ENCODE data around the gene PLAGL1.

The PLAGL1 gene

DNA sequence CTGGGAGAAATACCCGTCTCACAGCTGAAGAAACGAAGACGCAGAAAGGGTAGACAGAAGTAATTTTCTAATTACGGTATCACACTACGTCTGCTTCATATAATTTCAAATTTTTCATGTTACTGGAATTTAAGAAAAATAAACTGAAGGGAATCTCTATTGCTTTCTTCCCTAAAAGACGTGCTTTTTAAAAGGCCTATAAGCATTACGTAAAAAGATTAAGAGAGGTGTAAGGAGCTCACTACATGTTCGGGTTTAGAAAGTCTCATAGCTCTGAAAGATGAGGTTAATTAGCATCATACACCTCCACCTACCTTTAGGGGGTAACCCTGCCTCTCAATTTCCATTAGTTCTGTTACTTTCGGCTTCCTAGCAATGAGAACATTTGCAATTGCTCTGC lies 787 bp upstream of the PLAGL1 start:
- no peak for DNase-seq (ENCODE audit: low read depth in 2 of 2)

DNA sequence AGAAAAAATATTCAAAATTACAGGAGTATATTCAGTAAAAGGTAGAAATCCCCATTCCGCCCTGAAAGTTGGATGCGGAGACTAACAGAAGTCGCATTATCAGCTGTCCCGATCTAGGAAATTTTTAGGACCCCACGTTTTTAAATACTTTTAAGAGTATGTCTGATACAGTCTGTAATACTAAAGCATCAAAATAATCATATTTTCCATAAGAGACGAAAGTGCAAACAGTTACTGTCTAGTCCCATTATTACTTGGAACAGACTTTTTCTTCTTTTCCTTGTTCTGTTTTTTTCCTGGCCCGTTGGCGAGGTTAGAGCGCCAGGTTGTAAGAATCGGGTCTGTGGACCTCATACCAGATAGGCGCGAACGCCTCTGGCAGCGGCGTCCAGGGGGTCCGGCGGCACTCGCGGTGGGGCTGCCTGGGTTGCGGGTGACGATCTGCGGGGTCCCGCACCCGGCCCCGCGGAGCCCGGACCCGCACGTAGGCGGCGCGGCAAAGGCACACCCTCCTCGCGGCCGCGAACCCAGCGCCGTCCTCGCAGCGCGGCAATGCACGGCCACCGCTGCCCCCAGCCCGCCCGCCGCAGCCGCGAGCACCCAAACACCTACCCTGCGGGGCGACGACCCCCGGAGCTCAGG lies 460 bp downstream of the PLAGL1 start:
- no peak for DNase-seq (ENCODE audit: low read depth in 2 of 2)

DNA sequence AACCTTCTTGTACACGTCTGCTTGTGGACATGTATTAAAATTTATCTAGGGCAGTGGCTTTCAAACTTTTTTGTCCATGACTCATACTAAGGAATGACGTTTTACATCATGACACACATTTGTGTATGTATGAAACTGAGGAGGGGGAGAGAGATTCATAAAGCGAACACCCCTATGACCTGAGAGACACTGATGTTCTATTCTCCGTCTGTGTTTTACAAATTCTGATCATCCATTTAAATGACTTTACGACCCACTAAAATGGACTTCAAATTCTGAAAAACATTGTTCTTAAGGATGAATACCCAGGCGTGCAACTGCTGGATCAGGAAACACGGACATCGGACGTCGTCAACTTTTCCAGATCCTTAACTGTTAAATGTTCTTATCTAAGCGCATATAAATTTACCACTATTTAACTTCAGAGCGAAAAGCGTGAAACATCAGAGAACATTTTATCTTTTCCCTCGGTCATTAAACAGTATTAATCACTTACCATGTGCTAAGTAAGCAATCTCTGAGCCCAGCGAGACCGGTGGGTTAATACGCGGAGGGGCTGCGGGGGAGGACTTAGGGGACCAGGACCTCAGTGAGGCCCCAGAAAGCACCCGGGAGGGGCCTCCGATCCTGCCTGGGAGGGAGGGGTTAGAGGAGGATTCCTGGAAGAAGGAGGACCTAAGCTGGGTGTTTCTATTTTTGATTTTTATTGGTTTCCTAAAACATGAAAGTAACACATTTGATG lies 1.2 kb downstream of the PLAGL1 start:
- DNase-seq (ENCODE audit: low read depth in 2 of 2): peak; percentile 34 to 36

DNA sequence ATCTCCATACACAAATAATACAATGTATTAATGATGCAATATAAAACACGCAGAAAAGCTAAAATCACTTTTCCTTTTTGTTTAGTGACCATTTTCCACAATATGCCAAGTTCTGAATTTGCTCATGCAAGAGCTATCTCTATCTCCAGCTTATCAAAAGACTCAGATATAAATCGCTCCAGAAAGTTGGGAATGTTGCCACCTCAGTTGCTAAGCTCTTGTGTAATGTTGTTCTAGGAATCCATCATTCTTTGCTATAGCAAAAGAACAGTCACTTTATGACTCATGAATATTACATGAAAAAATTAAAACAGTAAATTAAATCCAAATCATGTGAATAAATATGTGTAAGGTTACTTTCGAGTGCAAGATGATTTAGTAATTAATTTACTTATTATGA lies 8.7 kb downstream of the PLAGL1 start:
- peak; percentile 30 to 32 for DNase-seq (ENCODE audit: low read depth in 2 of 2)

DNA sequence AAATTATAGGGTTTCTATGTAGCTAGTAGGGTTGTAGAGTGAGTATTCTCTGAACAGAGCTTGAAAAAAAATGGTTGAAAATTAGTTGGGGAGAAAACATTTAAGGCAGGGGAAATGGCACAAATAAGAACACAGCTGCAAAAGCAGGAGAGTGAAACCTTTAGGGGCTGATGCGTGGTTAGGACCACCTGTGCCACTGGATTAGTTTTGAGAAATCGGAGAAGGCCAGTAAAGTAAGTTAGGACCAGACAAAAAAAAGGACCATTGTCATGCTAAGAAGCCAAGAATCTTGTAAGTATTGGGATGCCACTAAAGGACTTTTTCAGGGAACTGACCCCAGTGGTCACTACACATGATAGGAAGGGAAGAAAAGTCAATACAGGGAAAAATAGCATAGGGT lies 9.4 kb downstream of the PLAGL1 start:
- no peak for DNase-seq (ENCODE audit: low read depth in 2 of 2)

DNA sequence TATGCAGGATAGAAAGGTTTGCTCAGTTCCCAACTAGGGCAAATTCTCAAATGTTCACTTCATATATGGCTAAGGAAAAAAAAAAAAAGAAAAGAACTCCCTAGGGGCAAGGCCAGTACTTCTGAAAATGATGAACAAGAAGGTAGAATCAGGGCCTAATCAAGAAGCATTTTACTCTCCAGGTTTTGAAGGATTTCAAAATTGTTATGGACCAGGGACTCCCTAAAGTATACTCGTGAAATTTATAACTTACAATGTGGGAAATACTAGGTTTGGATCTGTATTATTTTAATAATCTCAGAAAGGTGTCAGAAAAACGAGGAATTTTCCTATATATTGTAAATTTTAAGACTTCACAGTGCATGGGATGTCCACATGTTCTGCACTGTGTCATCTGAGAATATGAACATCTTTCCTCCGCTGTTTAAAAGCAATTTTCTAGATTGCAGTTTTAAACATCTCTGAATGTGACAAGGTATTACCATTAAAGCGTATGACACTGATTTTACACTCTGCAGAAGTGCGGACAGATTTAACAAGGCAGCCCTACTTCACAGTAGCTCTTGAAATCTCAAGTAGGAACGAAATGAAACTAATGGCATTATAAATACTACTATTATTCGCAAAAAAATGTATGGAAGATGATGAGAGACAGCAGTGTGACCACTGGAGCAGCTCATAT lies 14.0 kb downstream of the PLAGL1 start:
- DNase-seq (ENCODE audit: low read depth in 2 of 2): no peak

DNA sequence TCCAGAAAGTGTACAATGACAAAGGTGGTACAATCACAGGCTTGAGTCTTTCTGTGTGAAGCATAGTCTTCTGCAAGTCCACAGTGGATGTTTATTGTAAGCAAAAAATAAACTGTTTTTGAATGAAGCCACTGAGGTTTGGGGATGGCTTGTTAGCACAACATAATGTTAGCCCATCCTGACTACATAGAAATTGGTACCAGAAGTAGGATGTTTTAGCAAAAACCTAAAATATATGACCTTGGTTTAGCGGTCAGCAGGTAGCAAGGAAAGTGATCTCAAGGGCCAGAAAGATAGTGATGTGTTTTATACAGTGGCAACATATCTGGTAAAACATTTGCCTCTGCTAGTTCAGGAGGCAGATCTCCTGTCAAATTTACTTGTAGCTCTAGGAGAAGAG lies 15.8 kb downstream of the PLAGL1 start:
- no peak for DNase-seq (ENCODE audit: low read depth in 2 of 2)

DNA sequence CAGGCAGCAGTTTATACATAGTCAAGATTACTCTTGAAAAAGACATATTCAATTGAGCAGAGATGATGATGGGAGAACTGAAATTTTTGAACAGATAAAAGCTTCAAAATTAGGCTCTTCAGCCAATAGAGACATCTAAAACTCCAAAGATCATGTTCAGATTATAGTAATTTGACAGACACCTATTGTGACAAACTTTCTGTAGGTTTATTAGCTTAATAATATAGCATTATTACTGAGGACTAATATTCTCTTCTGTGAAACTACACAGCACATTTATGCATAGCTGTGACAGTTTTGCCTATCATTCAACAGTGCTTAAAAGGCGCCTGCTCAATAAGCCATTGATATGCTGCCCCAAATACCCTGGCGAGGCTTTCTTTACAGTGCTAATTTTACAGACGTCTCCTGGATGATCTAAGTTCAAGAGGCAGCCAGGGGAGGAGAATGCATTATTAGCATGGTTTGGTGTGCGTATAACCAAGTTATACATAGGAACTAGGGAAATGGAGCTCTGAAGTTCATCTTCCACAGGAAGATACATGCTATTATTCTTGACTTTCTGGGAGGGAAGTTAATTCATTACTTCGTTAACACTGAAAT lies 21.5 kb downstream of the PLAGL1 start:
- DNase-seq (ENCODE audit: low read depth in 2 of 2): no peak

DNA sequence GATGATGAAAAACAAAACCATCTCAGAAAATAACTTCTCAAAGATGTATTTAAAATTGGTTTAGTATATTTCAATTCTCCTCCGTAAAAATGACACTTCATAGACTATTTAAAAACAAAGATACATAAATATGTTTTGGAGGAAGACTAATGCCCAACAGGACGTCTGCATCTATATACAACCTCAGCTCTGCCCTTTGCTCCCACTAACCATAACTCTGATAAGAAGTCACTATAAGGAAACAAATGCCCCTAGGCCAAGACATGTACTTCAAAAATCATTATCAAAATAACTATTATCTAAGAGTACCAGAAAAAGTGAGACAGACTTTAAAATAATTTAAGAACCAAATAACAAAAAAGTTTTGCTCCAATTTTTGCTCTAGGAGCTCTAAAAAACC lies 23.4 kb downstream of the PLAGL1 start:
- no peak for DNase-seq (ENCODE audit: low read depth in 2 of 2)

DNA sequence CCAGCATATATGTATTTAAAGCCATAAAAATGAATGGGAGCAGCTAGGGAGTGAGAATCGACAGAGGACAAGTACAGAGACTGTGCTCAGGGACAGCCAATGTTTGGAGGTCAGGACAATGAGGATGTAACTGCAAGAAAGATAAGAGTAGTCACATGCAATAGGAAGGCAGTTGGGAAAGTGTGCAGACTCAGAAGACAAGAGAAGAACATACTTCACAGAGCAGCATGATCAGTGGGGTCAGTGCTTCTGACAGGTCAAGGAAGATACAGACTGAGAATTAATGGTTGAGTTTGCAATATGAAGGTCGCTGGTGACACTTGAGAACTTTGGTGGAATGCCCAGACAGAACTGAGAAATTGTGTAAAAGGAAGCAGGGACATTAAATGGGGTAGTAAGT lies 25.1 kb downstream of the PLAGL1 start:
- DNase-seq (ENCODE audit: low read depth in 2 of 2): no peak

DNA sequence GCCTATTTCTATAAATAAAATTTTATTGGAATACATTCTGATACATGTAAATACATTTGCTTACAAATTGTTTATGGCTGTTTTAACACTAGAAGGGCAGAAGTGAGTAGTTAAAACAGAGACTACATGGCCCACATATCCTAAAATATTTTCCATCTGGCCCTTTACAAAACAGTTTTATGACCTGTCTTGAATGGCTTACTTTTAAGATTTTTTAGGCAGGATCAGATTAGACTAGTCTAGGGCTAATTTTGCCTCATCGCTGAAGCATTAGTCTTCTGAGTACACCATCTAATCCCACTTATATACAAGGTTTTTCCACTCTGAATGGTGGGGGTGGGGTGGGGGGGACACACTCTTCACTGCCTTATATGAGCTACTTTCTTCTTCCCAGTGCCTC lies 27.1 kb downstream of the PLAGL1 start:
- no peak for DNase-seq (ENCODE audit: low read depth in 2 of 2)

DNA sequence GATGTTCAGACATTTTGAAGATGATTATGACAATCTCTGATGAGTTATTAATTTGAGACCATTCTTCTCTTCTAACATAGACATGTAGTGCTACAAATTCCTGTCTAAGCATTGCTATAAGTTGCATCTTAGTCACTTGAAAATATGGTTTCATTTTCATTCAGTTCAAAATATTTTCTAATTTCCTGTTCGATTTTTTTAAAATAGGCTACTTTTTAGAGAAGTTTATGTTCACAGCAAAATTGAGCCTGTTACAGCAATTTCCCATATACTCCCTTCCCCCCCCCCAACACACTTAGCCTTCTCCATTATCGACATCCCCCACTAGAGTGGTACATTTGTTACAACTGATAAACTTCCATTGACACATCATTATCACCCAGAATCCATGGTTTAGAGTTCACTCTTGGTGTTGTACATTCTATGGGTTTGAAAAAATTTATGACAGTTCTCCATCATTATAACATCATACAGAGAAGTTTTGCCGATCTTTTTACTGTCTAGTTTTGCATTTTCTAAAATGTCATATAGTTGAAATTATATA lies 31.2 kb downstream of the PLAGL1 start:
- DNase-seq (ENCODE audit: low read depth in 2 of 2): no peak

DNA sequence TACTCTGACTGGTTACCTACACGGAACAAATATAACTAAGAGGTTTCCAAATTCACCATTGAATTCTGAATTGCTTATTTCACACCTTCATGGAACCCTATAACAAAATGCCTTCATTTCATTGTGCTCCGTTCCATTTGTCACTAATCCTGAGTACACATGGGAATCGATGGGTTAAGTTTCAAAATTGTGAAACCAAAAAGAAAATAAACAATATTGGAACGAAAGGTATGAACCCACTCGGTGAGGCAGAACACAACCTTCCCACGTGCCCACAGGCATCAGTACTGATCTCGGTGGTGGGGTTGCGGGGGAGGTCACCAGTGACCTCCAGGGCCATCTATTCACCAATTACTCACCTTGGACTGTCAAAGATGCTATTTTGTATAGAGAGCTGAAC lies 34.0 kb downstream of the PLAGL1 start:
- DNase-seq (ENCODE audit: low read depth in 2 of 2): no peak

DNA sequence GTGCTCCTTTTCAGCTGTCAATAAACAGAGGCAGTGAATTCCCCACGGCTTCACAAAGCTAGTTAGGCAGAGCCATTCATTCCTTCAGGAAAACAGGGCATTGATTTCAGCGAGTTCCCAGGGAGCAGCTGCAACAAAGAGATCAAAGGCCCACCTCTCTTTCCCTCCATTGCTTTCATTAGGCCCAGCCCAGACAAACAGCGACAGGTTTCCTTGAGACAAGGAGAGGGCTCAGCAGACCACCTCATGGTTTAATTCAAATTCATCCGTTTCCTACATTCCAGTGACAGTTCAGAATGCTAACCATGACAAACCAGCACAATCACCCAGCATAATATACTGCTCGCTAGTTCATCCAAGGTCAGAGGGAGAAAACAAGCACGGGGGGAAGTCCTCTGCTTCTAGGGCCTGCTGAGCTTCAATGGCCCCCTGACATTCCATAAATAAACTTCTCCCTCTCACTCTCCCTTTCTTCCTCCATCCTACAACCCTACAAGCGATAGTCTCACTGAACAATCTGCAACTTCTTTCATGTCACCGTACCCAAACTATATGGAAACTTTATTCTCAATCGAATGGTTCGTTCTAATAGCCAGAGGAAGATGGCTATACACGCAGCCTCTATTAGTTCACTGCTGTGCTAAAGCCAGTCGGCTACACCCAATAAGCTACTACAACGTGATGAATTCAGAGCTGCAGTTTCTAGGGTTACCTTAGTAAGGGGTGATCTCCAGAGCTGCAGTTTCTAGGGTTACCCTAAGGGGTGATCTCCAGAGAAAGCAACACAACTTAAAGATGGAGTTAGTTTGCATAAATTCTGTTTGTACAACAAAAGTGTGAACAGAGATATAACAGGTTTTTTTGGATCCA lies 34.7 kb downstream of the PLAGL1 start:
- no peak for DNase-seq (ENCODE audit: low read depth in 2 of 2)

DNA sequence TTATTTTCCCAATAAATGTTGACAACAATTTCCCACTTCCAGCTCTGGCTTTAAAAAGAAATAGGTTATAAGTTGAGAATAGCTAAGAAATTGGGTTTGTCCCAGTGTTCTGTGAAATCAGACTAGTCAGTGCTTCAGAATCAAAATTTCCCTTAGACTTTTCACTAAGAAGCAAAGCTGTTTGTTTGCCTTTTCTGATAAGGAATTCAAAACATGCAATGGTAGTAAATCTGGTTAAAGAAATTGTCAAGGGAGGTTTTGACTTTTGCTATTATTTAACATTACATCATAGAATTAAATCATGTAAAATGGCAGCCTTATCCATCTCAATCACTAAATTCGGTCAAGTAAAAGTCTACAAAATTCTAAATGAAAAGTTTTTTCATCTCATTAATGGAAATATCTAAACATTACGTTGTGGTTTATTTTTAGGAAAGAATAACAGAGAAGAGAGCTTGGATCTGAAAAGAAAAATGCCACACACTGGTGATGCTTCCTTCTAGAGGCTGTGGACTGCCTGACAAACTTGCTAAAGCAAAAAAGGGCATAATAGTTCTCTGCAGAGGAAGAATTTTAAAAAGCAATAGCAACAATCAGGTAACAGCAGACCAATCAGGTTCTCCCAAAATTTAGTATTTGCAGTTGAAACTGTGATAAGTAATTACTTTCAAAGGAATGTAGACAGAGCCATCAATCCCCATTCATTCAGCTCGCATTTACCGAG lies 36.4 kb downstream of the PLAGL1 start:
- no peak for DNase-seq (ENCODE audit: low read depth in 2 of 2)

DNA sequence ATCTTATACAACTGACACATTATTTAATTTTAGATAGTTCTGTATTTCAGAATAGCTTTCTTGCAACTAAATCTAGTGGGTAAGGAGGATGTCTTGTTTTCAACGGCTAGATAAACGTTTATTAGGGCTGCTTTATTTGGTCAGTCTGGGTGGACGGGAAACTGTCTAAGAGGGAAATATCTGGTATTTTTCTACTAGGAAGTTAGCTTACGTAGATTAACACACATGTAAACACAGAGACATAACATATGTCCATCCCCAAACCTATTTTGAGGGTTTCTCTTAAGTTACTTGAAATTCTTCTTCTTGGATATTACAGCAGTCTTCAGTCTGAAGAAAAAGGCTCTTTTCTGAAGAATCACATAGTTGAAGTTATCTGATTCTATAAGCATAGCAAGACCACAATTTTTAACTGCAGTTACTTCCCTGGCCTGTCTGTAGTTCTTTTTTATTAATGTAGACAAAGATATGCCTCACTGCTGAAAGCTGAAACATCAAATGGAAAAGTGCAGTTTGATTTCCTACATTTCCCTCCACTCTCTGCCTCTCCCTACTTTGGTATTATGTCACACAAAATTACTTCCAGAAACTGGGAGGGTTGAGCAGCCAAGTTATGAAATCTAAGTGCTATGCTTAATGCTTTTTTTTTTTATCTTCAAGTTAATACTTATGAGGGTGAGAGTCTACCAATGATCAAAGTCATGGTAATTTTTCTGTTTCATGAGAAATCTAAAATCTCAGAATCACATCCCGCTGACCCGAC lies 37.4 kb downstream of the PLAGL1 start:
- peak; percentile 9 to 18 for DNase-seq (ENCODE audit: low read depth in 2 of 2)

DNA sequence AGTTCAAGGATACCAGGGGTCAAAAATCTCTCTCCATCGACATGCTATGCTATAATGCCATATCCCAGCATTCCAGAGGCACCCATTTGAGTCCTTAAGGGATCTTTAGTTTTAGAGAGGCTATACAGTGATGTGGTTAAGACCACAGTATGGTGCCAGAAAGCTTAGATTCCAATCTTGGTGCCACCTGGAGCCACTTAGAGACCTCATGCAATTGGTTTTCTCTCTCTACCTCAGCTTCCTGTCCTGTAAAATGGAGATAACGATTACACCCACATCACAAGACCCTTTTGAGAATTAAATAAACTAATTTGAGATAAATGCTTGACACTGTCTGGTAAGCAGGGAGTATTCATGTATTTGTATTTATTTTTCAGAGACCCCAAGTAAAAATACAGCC lies 39.0 kb downstream of the PLAGL1 start:
- no peak for DNase-seq (ENCODE audit: low read depth in 2 of 2)

DNA sequence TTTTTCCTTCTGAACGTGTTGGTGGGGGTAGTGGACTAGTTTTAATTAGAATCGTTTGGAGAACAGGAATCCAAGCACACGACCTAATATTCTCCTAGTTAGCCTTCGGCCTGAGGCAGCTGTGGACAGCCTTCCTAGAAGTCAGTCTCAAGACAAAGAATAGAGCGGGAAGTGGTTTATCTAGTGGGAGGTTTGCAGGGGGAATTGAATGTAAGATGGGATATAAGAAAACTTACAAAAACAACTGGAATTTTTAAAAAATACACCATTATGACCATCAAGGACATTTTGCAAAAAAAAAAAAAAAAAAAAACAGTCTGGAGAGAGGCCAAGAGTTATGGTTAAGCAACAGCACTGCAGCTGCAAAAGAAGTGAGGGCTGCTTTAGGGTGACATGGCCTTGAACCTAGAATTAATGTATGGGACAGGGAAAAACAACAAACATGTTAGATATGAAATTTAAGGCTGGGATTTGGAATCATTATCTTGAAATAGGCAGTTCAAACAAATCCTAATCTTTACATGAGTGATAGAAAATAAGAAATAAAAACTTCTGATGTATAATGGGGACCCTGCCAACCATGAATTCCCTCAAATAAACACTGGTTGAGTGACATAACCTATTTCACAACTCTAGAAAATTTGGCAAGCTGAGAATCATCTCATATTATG lies 40.2 kb downstream of the PLAGL1 start:
- DNase-seq (ENCODE audit: low read depth in 2 of 2): peak; percentile 13 to 16

DNA sequence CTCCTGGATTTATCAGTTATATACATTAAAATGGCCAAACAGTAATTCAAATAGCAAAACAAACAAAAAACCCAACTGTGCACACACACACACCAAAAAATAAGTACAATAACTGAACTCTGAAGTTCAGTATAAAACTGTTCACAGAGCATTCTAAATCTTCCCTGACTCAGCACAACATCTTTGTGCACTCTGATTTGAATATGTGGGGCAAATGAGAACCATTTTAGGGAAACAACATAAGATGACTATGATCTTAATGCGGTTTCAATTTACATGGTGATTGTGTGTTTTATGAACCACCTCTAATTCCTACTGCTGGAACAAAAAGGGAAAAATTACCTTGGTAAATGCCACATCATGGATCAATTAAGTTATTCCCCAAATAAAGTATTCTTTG lies 41.7 kb downstream of the PLAGL1 start:
- no peak for DNase-seq (ENCODE audit: low read depth in 2 of 2)
